Ectodermal cell (in vitro differentiated cells): ENCODE results near the gene ABCG5.

ENCODE experiments used
- H3K27ac ChIP-seq: 2 replicates; pipeline ENCODE4 v1.7.0; 2013; ENCODE audit warnings: mild to moderate bottlenecking, low read depth, low read length; ENCODE audit not compliant: insufficient read depth, poor library complexity, severe bottlenecking
- H3K27me3 ChIP-seq: 2 replicates; pipeline ENCODE4 v1.7.0; 2013; ENCODE audit warnings: mild to moderate bottlenecking, low read length; ENCODE audit not compliant: insufficient read depth, control insufficient read depth, poor library complexity, severe bottlenecking
- H3K36me3 ChIP-seq: one replicate; pipeline ENCODE4 v1.7.0; 2013; ENCODE audit warnings: low read length; ENCODE audit not compliant: control insufficient read depth, insufficient read depth
- H3K4me1 ChIP-seq: one replicate; pipeline ENCODE4 v1.7.0; 2013; ENCODE audit warnings: low read length; ENCODE audit not compliant: control insufficient read depth, insufficient read depth
- H3K4me3 ChIP-seq: 2 replicates; pipeline ENCODE4 v1.7.0; 2013; ENCODE audit warnings: low read depth, low read length, control low read depth; ENCODE audit not compliant: insufficient read depth
- H3K9me3 ChIP-seq: 2 replicates; pipeline ENCODE4 v1.7.0; 2013; ENCODE audit warnings: mild to moderate bottlenecking, low read length, moderate library complexity; ENCODE audit not compliant: control insufficient read depth
- WGBS, 2 experiments: methylation state at CpG; one replicate each; pipeline ENCODE4 v1.1.7; 2013; ENCODE audit warnings: missing lambda C conversion rate in 2 of 2; 5-methylcytosine and 5-hydroxymethylcytosine counted together

Gene ABCG5

GRCh38 chr2:43763091-43763490, 75.5 kb downstream of the ABCG5 start:
- H3K4me1 ChIP-seq = no peaks in the 10 kb centered on the region
- 91 to 100% methylated on average over 2 of the region's 2 CpGs for WGBS, 2 experiments
- no peaks in the 10 kb centered on the region for H3K36me3 ChIP-seq

More at GRCh38 chr2:43763091-43763490, 75.5 kb downstream of the ABCG5 start:
- H3K27ac ChIP-seq = no peak overlapping the region
- H3K4me3 ChIP-seq = no peak overlapping the region
- H3K27me3 ChIP-seq = no peaks in the 10 kb centered on the region
- no peaks in the 10 kb centered on the region for H3K9me3 ChIP-seq
